ENCODE data around the gene VTA1.

- no peak for TF ChIP-seq CTCF (IDR thresholded peaks at IDR 0.05)
- TF ChIP-seq POLR2AphosphoS5 (IDR thresholded peaks at IDR 0.05): no peak
These were observed 5.7 kb downstream of the VTA1 start for GRCh38 chr6:142152746-142153145.

Data from esophagus muscularis mucosa (tissue), 3 donors.